GM12892 (cell line): Measurements from ENCODE around the gene HSF5. TPM values are rescaled to one million over a fixed set of nuclear protein-coding genes. Genes with fewer than 3 reads are reported as not detected.
A peak's percentile ranks its signal among the peaks of the same experiment; 100 is the strongest.

Experiments
- DNase-seq: peaks from one replicate; pipeline ENCODE4 v3.0.0; 2011; ENCODE audit not compliant: insufficient read length
- FAIRE-seq: peaks from 2 replicates; lab custom pipeline; 2011; peaks lifted over from hg19 to GRCh38; lab: Jason Lieb, UNC
- POLR2A ChIP-seq: IDR thresholded peaks from 2 replicates; pipeline ENCODE4 v1.6.1; 2011; ENCODE audit warnings: low read depth, low read length, control low read depth
- POLR2AphosphoS5 ChIP-seq: IDR thresholded peaks from 2 replicates; pipeline ENCODE4 v1.6.1; 2011; ENCODE audit warnings: low read depth, low read length, control low read depth
- TAF1 ChIP-seq: IDR thresholded peaks from 2 replicates; pipeline ENCODE4 v1.6.1; 2011; ENCODE audit warnings: low read depth, mild to moderate bottlenecking, control low read depth, low read length, borderline replicate concordance
- polyA plus RNA-seq: library from polyadenylated mRNA; unstranded; fragments of >200 nt; gene quantifications from one replicate; pipeline ENCODE4 v1.2.1, GENCODE V29; 2012; ENCODE audit warnings: missing spikeins, inconsistent platforms; ENCODE audit not compliant: missing spikeins

Gene HSF5, protein sequence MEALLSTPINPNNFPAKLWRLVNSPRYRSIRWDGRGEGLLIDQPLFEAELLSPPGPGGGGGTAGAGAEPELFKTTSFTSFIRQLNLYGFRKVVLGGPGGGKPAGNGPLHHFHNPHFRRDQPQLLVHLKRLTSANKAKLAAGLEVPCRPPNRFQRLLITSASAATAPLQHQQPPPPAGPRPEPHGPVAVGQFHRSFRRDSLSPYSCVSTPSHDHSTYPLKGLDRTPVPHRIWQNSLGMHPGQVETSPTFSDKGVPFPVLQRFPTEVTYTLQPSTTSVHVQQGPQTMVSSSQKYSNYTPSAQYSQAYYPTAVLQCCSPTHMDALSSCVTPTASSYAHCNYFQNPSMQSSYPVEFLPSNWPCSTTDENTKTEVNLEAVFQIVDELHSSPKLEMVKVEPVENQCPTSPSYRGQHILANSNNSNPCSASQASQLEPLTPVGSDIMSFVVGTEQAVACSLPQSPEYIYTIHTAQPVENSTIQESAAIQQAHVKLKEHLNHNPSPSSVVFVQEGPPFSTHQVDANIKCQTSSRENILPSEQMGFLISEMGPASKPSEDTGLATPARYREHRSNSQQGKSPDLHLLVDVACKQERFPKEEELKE
- not detected for polyA plus RNA-seq

DNA sequence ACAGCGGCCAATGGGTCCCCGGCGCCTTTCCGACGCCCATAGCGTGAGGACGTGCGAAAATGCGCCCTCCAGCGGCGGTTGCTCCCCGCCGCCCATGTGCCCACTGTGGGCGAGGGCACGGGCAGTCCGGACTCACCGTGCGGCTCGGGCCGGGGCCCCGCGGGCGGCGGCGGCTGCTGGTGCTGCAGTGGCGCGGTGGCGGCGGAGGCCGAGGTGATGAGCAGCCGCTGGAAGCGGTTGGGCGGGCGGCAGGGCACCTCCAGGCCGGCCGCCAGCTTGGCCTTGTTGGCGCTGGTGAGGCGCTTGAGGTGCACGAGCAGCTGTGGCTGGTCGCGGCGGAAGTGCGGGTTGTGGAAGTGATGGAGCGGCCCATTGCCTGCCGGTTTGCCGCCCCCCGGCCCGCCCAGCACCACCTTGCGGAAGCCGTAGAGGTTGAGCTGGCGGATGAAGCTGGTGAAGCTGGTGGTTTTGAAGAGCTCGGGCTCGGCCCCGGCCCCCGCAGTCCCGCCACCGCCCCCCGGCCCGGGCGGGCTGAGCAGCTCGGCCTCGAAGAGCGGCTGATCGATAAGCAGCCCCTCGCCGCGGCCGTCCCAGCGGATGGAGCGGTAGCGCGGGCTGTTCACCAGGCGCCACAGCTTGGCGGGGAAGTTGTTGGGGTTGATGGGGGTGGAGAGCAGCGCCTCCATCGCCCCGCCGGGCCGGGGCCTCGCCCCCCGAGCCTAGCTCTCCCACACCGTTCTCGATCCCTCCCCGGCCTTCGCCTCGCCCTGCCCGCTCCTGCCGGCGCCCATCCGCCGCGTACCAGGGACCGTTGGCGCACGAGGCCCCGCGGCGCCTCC, at the start of gene HSF5:
HSF5 (minus strand) TSS at position 820 of the 839 bp plus-strand sequence; CDS start at position 686, 134 bp downstream.
- TF ChIP-seq POLR2AphosphoS5 (no peak), POLR2A (no peak), TAF1 (no peak)
- FAIRE-seq (no peak), DNase-seq (no peak)

DNA sequence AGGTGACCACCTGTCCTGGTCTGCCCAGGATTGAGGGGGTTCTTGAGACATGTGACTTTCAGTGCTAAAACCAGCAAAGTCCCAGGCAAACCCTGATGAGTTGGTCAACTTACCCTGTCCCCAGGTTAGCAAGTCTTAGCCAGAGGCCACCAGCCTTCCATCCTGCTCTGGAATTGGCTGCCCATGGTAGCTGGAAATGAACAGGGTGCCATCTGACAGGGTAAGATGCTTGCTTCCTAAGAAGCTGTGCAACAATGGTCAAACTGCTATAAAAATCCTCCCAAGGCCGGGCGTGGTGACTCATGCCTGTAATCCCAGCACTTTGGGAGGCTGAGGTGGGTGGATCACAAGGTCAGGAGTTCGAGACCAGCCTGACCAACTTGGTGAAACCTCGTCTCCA, 49.1 kb upstream of the HSF5 start:
- FAIRE-seq (no peak), DNase-seq (no peak)
- TF ChIP-seq POLR2A (no peak), POLR2AphosphoS5 (no peak), TAF1 (no peak)

DNA sequence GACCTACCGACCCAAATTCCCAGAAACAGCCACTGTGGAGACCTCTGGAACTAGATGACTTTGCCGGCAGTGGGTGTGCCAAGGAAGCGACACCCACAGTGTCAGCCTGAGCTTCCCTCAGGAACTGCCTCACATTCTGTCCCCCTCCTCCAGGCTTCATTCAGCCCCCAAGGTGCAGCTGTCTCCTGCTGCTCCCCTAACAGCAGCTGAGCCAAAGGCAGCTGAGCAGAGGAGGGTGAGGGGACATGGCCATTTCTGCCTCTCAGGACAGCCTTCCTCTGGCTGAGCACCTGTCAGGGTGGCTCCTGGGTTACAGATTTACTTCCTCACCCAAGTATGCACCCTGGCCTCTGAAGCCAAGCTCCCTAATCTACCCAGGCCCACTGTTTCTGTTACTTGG, 48.3 kb upstream of the HSF5 start:
- DNase-seq (no peak), FAIRE-seq (no peak)
- no peak for TF ChIP-seq POLR2A
- TF ChIP-seq TAF1, result no peak
- TF ChIP-seq POLR2AphosphoS5, result no peak

DNA sequence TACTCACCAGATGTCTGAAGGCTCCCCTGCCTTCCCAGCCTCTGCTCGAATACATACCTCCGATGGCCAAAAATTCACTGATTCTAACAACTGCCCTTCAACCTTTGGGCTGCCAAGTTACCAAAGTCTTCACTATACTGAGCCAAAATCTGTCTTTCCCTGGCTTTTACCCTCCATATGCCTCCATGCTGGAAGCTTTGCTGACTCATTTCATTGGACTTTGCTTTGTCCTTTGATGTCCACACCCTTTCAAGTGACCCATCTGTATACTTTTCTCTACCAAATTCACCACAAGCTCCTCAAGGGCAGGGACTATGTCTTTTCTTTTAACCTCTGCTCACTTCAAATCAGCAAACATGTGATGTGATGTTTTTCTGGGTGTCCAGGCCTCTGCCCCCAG, 47.2 kb upstream of the HSF5 start:
- FAIRE-seq (no peak), DNase-seq (no peak)
- no peak for TF ChIP-seq POLR2A

DNA sequence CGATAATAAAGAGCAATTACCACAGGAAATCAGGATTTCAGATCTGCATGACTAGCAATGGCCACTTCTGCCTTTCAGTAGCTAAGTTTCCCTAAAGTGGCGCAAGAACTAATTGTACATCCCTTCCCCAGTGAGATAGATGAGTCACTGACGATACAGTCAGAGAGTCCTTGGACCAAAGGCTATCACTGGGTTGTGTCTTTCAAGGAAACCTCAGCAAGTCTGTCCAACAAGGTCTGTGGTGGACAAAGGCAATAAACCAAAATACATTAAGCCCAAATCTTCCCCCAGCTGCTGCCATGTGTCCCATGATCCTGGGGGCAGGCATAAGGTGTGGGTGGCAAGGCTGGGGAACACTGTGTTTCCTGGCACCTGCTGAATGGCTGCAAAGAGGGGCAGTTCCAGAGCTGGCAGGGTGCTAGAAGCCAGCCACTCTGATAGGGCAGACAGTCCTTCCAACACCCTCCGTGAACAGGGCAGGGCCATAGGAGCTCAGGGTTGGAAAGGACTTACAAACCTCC, 46.8 kb upstream of the HSF5 start:
- TF ChIP-seq POLR2AphosphoS5, result no peak
- no peak for TF ChIP-seq POLR2A
- TF ChIP-seq TAF1, result no peak

DNA sequence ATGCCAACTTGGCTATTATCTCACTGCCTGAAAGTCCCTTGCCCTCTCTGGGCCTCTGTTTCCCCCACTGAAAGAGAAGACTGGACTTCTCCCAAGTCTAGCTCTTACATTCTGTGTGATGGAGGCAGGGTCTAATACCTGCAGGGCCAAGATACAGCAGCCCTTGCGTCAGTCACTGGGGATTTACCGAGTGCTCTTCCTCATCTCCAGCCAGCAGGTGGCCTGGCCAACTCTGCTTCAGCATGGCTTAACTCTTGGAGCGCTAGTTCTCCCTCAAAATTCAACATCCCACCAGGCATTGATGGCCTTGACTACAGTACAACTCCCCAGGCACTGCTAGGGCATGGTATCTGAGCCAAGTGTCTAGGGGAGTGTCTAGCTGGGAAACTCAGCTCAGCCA, 46.1 kb upstream of the HSF5 start:
- TF ChIP-seq TAF1, result no peak
- TF ChIP-seq POLR2A, result no peak
- no peak for TF ChIP-seq POLR2AphosphoS5
- DNase-seq, result no peak
- no peak for FAIRE-seq

More for the DNA sequence above, 46.8 kb upstream of the HSF5 start:
- FAIRE-seq (no peak), DNase-seq (no peak)

DNA sequence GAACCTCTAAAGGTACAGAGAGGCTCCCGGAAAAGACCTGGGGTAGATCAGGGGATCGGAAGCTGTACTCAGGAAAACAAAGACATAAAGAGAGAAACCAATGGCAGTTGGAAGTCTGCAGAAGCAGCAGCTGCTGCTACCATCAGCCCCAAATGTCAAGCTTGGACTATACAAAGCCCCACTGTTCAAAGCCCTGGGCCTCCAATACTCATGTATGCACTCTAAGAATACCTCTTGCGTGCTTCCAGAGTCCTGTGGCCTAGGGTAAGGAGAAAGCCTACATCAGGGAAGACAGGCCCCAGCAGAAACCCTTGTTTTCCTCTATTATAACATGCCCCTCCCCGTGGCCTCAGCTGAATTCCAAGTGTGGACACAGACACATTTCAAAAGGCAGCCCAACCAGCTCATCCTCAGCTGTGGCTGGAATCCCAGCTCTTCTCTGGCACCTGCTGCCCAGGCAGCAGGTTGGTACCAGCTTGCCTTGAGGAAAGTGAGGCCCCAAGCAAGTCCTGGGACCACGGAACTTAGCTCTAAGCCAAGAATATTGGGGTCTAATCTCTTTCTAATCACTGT, 45.5 kb upstream of the HSF5 start:
- TF ChIP-seq POLR2A, result no peak
- TF ChIP-seq TAF1, result no peak
- TF ChIP-seq POLR2AphosphoS5, result no peak
- FAIRE-seq (no peak), DNase-seq (no peak)

DNA sequence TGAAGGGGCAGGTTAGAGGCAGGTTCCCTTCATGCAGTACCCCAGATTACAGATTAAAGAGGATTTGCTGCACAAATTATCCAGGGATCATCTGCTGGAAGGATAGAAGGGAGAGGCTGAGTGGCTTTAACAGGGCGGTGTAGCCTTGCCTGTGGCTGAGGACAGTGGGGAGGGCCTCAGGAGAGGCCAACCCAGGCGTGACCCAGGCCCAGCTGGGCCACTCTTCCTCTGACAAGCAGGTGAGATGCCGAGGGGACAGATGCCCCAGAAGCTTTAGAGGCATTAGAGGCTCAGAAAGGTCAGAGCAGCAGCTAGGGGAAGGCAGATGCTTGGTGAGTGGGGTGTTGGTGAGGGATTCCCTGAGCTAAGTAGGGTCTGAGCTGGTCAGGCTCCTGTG, 44.3 kb upstream of the HSF5 start:
- FAIRE-seq, result no peak
- no peak for TF ChIP-seq POLR2AphosphoS5
- no peak for TF ChIP-seq POLR2A
- no peak for TF ChIP-seq TAF1
- DNase-seq, result no peak

DNA sequence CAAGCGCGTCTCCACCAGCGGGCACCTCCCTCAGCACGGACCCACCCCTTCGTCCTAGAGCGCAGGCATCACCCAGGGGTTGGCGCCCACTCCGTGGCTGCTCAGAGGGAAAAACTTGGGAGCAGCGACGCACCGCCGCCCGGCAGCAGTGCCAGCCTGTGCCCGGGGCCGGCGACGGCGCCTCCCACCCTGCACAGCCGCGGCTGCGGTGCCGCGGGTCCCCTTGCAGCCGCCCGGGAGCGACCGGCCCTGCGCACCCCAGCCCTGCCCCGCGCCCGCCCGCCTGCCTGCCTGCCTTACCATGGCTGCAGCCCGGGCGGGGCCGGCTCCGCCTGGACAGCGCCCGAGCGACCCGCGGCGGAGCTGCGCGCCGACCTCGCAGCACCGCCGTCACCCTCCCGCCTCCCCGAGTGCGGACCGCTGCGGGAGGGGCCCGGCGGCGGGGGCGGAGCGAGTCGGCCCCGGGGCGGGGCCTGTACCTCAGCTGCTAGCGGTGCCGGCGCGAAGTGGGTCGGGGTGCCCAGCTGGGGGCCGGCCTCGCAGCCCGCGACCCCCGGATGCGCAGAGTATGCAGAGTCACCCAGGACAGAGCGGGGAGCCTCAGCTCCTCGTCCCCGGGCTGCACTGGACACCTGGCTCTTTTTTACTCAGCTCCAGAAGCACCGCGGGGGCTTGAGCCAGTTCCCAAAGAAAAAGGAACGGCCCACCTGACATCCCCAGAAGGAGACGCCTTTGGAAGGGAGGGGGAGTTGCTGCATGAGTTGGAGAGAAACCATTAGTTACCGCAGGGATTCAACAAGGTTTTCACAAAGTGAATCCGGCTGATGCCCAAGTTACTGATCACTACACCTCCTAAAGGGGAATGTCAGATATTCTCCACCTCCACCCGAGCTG, 43.7 kb upstream of the HSF5 start:
- DNase-seq (peak; percentile 77), FAIRE-seq (peak; percentile 14)
- TF ChIP-seq POLR2A (no peak), TAF1 (no peak), POLR2AphosphoS5 (no peak)

DNA sequence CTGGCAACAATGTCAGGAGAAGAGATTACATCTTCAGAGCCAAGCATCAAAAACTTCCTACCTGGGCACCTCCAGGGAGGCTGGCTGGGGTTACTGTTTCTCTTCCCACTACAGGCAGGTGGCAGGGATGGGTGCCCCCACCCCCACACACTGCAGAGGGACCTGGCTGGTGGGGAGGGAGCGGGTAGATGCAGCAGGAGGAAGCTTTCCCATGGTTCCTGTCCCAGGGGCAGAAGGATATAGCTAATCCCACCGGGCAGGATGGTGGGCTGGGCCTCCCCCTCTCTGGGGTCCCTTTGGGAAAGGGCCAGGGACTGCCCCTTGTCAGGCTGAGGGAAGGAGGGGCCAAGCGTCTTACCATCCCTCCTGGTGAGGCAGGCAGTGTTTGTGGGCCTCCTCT, 42.9 kb upstream of the HSF5 start:
- TF ChIP-seq TAF1, result no peak
- no peak for TF ChIP-seq POLR2AphosphoS5
- TF ChIP-seq POLR2A, result no peak
- FAIRE-seq, result no peak
- no peak for DNase-seq
